ENCODE data around the gene NUTM2E. TPM values are rescaled to one million over a fixed set of nuclear protein-coding genes. Genes with fewer than 3 reads are reported as not detected.
"Not testable (repeated sequence)": the region's sequence is repeated elsewhere in the genome, so short reads cannot be mapped to it uniquely, and the experiment has no call there.

Gene NUTM2E
- total RNA-seq, 1 experiment from 2014 or later: not detected

- H3K79me2 ChIP-seq (ENCODE audit: insufficient read depth, low read length); H3K36me3 Mint-ChIP-seq (ENCODE audit: insufficient read depth in 1 of 3, low read depth in 3 of 3); H3K23me2 ChIP-seq (ENCODE audit: insufficient read length, low read depth, low read length, poor library complexity, severe bottlenecking); H2BK12ac ChIP-seq (ENCODE audit: insufficient read length, low read depth, low read length); H3K27me3 ChIP-seq (ENCODE audit: insufficient read depth, low read length); H3K56ac ChIP-seq (ENCODE audit: insufficient read length, low read depth, low read length); H2BK5ac ChIP-seq (ENCODE audit: insufficient read length, low read length); H3K4me1 ChIP-seq (ENCODE audit: insufficient read depth, low read length); H2AK5ac ChIP-seq (ENCODE audit: insufficient read length, low read length); DNase-seq; H4K20me1 ChIP-seq (ENCODE audit: control insufficient read depth, insufficient read depth, insufficient read length); H3K27ac ChIP-seq (ENCODE audit: insufficient read length, low read depth, low read length); H3K4me1 Mint-ChIP-seq; H4K91ac ChIP-seq (ENCODE audit: insufficient read length, low read depth, low read length); H3K27ac Mint-ChIP-seq; H3K27me3 Mint-ChIP-seq (ENCODE audit: low read depth); H2BK20ac ChIP-seq (ENCODE audit: low read depth, low read length, poor library complexity, severe bottlenecking); H3K14ac ChIP-seq (ENCODE audit: insufficient read depth, low read length); H3T11ph ChIP-seq (ENCODE audit: low read length); H3K4ac ChIP-seq (ENCODE audit: low read depth, low read length); H2BK120ac ChIP-seq (ENCODE audit: low read depth, low read length, poor library complexity, severe bottlenecking); H3K4me2 ChIP-seq (ENCODE audit: insufficient read depth, insufficient read length, low read length); H3K4me3 Mint-ChIP-seq; H3K9me3 Mint-ChIP-seq; H3K18ac ChIP-seq (ENCODE audit: insufficient read length, low read depth, low read length); H4K5ac ChIP-seq (ENCODE audit: insufficient read length, low read depth, low read length); H3K79me1 ChIP-seq (ENCODE audit: insufficient read depth, low read depth, low read length, poor library complexity, severe bottlenecking); H2AFZ ChIP-seq (ENCODE audit: low read length); H3K9me3 ChIP-seq (ENCODE audit: control insufficient read depth, low read depth, low read length); H4K8ac ChIP-seq (replicated peaks; ENCODE audit: insufficient read length, low read depth, low read length); H2BK15ac ChIP-seq (ENCODE audit: low read depth, low read length); H3K9ac ChIP-seq (ENCODE audit: extremely low read depth, insufficient read length, low read length); H3K23ac ChIP-seq (ENCODE audit: insufficient read length, low read depth, low read length): not testable (repeated sequence)
- no CpG with 5 or more reads among the region's 2 CpGs for whole genome bisulfite sequencing (ENCODE audit: extremely low coverage, insufficient read length, low lambda C conversion rate)
Measured at GRCh38 chr10:79816290-79816689, 10.2 kb upstream of the NUTM2E start.

- not testable (repeated sequence) for H3K27me3 ChIP-seq (ENCODE audit: insufficient read depth, low read length); H3K4ac ChIP-seq (ENCODE audit: low read depth, low read length); H3K4me2 ChIP-seq (ENCODE audit: insufficient read depth, insufficient read length, low read length); H3K36me3 Mint-ChIP-seq (ENCODE audit: insufficient read depth in 1 of 3, low read depth in 3 of 3); H3K9ac ChIP-seq (ENCODE audit: extremely low read depth, insufficient read length, low read length); H3K79me2 ChIP-seq (ENCODE audit: insufficient read depth, low read length); H3K4me1 ChIP-seq (ENCODE audit: insufficient read depth, low read length); H3K9me3 ChIP-seq (ENCODE audit: control insufficient read depth, low read depth, low read length); H4K5ac ChIP-seq (ENCODE audit: insufficient read length, low read depth, low read length); H3K23me2 ChIP-seq (ENCODE audit: insufficient read length, low read depth, low read length, poor library complexity, severe bottlenecking); H3K4me1 Mint-ChIP-seq; H4K91ac ChIP-seq (ENCODE audit: insufficient read length, low read depth, low read length); DNase-seq; H2BK120ac ChIP-seq (ENCODE audit: low read depth, low read length, poor library complexity, severe bottlenecking); H3K27ac Mint-ChIP-seq; H2BK15ac ChIP-seq (ENCODE audit: low read depth, low read length); H4K8ac ChIP-seq (replicated peaks; ENCODE audit: insufficient read length, low read depth, low read length); H2AK5ac ChIP-seq (ENCODE audit: insufficient read length, low read length); H3K9me3 Mint-ChIP-seq; H4K20me1 ChIP-seq (ENCODE audit: control insufficient read depth, insufficient read depth, insufficient read length); H3K14ac ChIP-seq (ENCODE audit: insufficient read depth, low read length); H3K23ac ChIP-seq (ENCODE audit: insufficient read length, low read depth, low read length); H3T11ph ChIP-seq (ENCODE audit: low read length); H3K4me3 Mint-ChIP-seq; H2BK5ac ChIP-seq (ENCODE audit: insufficient read length, low read length); H3K18ac ChIP-seq (ENCODE audit: insufficient read length, low read depth, low read length); H3K79me1 ChIP-seq (ENCODE audit: insufficient read depth, low read depth, low read length, poor library complexity, severe bottlenecking); H3K56ac ChIP-seq (ENCODE audit: insufficient read length, low read depth, low read length); H3K27me3 Mint-ChIP-seq (ENCODE audit: low read depth); H2BK20ac ChIP-seq (ENCODE audit: low read depth, low read length, poor library complexity, severe bottlenecking); H2BK12ac ChIP-seq (ENCODE audit: insufficient read length, low read depth, low read length); H2AFZ ChIP-seq (ENCODE audit: low read length); H3K27ac ChIP-seq (ENCODE audit: insufficient read length, low read depth, low read length)
- no CpG with 5 or more reads among the region's 6 CpGs for WGBS (ENCODE audit: extremely low coverage, insufficient read length, low lambda C conversion rate)
Measured at GRCh38 chr10:79823387-79823786, 3.2 kb upstream of the NUTM2E start.
